Neural cell (in vitro differentiated cells): ENCODE data around the gene RGS10. TPM values are rescaled to one million over a fixed set of nuclear protein-coding genes. Genes with fewer than 3 reads are reported as not detected.

Experiments used
- H2AFZ ChIP-seq: fragments of 200-600, 300-800 bp; sonication (generic), shearing (Covaris generic); 2 replicates; pipeline ENCODE4 v1.6.0; 2014; ENCODE audit warnings: low read depth, mild to moderate bottlenecking, antibody characterized with exemption, low read length, moderate library complexity
- H3F3A ChIP-seq: fragments of 200-600 bp; shearing (Covaris generic); 2 replicates; pipeline ENCODE4 v1.6.1; 2016; ENCODE audit warnings: mild to moderate bottlenecking, moderate library complexity, mixed read lengths, antibody characterized with exemption, low read length; ENCODE audit not compliant: insufficient read depth, poor library complexity, severe bottlenecking
- H3K27ac ChIP-seq: fragments of 200-600, 300-800 bp; sonication (generic), shearing (Covaris generic); 2 replicates; pipeline ENCODE4 v1.5.1; 2014; ENCODE audit warnings: mild to moderate bottlenecking, low read length, moderate library complexity
- H3K27me3 ChIP-seq: fragments of 300-800, 200-600 bp; sonication (generic), shearing (Covaris generic); 2 replicates; pipeline ENCODE4 v1.6.0; 2014; ENCODE audit warnings: mild to moderate bottlenecking, low read depth, low read length, moderate library complexity; ENCODE audit not compliant: insufficient read depth
- H3K36me3 ChIP-seq: fragments of 300-800, 200-600 bp; sonication (generic), shearing (Covaris generic); 2 replicates; pipeline ENCODE4 v1.5.1; 2014; ENCODE audit warnings: mild to moderate bottlenecking, antibody characterized with exemption, low read length, moderate library complexity; ENCODE audit not compliant: insufficient read depth
- H3K4me2 ChIP-seq: fragments of 300-800, 200-600 bp; sonication (generic), shearing (Covaris generic); 2 replicates; pipeline ENCODE4 v1.6.0; 2014; ENCODE audit warnings: mild to moderate bottlenecking, low read length
- H3K4me3 ChIP-seq: fragments of 300-800, 200-600 bp; sonication (generic), shearing (Covaris generic); 2 replicates; pipeline ENCODE4 v1.5.1; 2014; ENCODE audit warnings: mild to moderate bottlenecking, low read length, moderate library complexity
- H3K79me2 ChIP-seq: fragments of 200-600 bp; shearing (Covaris generic); replicated peaks from 2 replicates; pipeline ENCODE4 v1.6.0; 2014; ENCODE audit warnings: mild to moderate bottlenecking, low read length, moderate library complexity; ENCODE audit not compliant: insufficient read depth
- H3K9ac ChIP-seq: fragments of 300-800, 200-600 bp; sonication (generic), shearing (Covaris generic); 2 replicates; pipeline ENCODE4 v1.6.1; 2016; ENCODE audit warnings: mild to moderate bottlenecking, low read length, mixed read lengths
- H3K9me2 ChIP-seq: fragments of 200-600 bp; shearing (Covaris generic); 2 replicates; pipeline ENCODE4 v1.6.1; 2016; ENCODE audit warnings: mild to moderate bottlenecking, low read length, mixed read lengths; ENCODE audit not compliant: insufficient read depth
- H3K9me3 ChIP-seq: fragments of 200-600, 300-800 bp; sonication (generic), shearing (Covaris generic); 2 replicates; pipeline ENCODE4 v1.6.1; 2016; ENCODE audit warnings: mild to moderate bottlenecking, mixed run types, low read length, moderate library complexity, mixed read lengths
- H4K20me1 ChIP-seq: fragments of 200-600 bp; shearing (Covaris generic); 2 replicates; pipeline ENCODE4 v1.6.1; 2016; ENCODE audit warnings: mild to moderate bottlenecking, mixed run types; ENCODE audit not compliant: insufficient read depth
- EP300 ChIP-seq: fragments of 450-650 bp; conservative IDR thresholded peaks from 2 replicates; pipeline ENCODE4 v1.6.1; 2014; ENCODE audit warnings: antibody characterized with exemption, mild to moderate bottlenecking, moderate library complexity; ENCODE audit not compliant: poor library complexity, severe bottlenecking
- EZH2 ChIP-seq: fragments of 200-600, 300-800 bp; shearing (Covaris generic), sonication (generic); IDR thresholded peaks from 2 replicates; pipeline ENCODE4 v1.6.1; 2014; ENCODE audit warnings: antibody characterized with exemption, low read length, borderline replicate concordance, mild to moderate bottlenecking; ENCODE audit not compliant: insufficient read depth, poor library complexity, severe bottlenecking
- MXI1 ChIP-seq: fragments of 450-650 bp; conservative IDR thresholded peaks from 2 replicates; pipeline ENCODE4 v1.6.1; 2014; ENCODE audit warnings: antibody characterized with exemption, mild to moderate bottlenecking; ENCODE audit not compliant: poor library complexity, severe bottlenecking
- POLR2AphosphoS5 ChIP-seq: IDR thresholded peaks from 2 replicates; pipeline ENCODE4 v1.6.1; 2012
- RAD21 ChIP-seq: fragments of 450-650 bp; conservative IDR thresholded peaks from 2 replicates; pipeline ENCODE4 v1.6.1; 2014; ENCODE audit warnings: antibody characterized with exemption, mild to moderate bottlenecking, moderate library complexity
- SMC3 ChIP-seq: fragments of 450-650 bp; conservative IDR thresholded peaks from 2 replicates; pipeline ENCODE4 v1.6.1; 2014; ENCODE audit warnings: antibody characterized with exemption, mild to moderate bottlenecking, moderate library complexity; ENCODE audit not compliant: poor library complexity
- polyA plus RNA-seq: library from polyadenylated mRNA; depleted of rRNA; stranded (reverse); fragments of >200 nt; gene quantifications from 2 replicates; pipeline ENCODE4 v1.2.3, GENCODE V29; 2014
- TF ChIP-seq, protein P1 (sequence below): IDR thresholded peaks from 2 replicates; pipeline ENCODE4 v1.6.1; 2012; ENCODE audit warnings: borderline replicate concordance
- TF ChIP-seq, protein P2 (sequence below): fragments of 450-650 bp; IDR thresholded peaks from 2 replicates; pipeline ENCODE4 v1.5.1; 2014; ENCODE audit warnings: antibody characterized with exemption, mild to moderate bottlenecking, moderate library complexity; ENCODE audit not compliant: poor library complexity, severe bottlenecking

RGS10 gene
- polyA plus RNA-seq, 1 donor from 2014 or later, result 2.6 TPM

DNA sequence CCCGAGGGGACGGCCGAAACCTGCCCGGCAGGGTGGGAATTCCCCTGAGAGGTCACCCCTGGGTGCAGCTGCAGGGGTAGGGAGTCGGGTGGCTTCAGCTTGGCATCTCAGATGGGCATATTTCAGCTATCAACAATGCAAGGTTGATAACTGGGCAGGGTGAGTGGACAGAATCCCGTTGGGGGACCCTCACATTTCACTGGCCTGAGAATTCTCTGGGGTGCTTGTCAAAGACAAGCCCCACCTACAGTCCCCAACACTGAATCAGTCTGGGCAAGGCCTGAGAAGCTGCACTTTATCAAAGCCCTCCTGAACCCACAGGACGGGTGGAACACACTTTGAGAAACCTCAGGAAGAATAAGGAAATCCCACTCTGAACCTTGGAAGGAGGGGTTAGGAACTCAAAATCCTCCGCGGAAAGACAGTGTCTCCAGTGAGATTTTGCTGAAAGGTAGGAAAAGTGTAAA is 3.1 kb downstream of the RGS10 start:
- Histone ChIP-seq H3F3A (no peaks in the 10 kb centered on the region), H3K79me2 (no peaks in the 10 kb centered on the region), H3K27ac (no peak overlapping the region), H2AFZ (no peak overlapping the region), H3K27me3 (peaks cover 48% of the 10 kb centered on the region), H3K9me3 (no peaks in the 10 kb centered on the region), H4K20me1 (no peaks in the 10 kb centered on the region), H3K9ac (no peak overlapping the region), H3K4me2 (no peak overlapping the region), H3K4me3 (no peak overlapping the region), H3K9me2 (no peaks in the 10 kb centered on the region), H3K36me3 (no peaks in the 10 kb centered on the region)
- TF ChIP-seq SMC3 (no peak), EP300 (no peak)

DNA sequence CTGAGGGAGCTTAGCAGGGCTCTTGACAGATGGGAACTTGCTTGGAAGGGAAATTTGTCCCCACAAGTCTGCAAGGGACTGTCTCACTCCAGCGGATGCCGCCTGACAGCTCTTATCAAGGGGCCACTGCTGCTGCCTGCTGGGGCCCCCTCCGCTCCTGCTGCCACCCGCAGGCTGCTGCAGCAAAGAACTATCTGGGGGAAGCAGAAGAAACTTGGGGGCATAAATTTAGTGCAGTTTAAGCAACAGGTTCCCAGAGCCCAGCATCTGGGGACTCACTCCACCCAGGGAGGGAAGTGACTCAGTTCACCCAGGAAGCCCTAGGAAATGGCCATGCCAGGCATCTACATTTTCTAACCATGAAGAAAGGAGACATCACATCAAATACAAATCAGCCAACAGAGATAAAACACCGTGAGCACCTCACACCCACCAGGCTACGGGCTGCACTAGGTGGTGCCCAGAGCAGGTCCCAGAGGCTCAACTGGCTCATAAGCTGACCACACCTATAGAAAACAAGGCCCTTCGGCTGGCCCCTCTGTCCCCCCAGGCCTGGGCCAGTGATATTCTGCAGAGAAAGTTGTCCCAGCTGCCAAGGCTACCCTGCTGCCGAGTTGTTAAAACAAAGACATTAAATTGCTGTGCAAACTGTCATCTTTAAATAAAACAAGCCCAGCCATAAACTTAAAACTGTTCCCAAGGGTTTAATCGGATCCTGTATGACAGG is 3.7 kb downstream of the RGS10 start:
- H4K20me1 ChIP-seq, result no peaks in the 10 kb centered on the region
- no peaks in the 10 kb centered on the region for H3K79me2 ChIP-seq
- H3K9me2 ChIP-seq, result no peaks in the 10 kb centered on the region
- H3K9me3 ChIP-seq, result no peaks in the 10 kb centered on the region
- H2AFZ ChIP-seq, result no peak overlapping the region
- H3K27me3 ChIP-seq, result peaks cover 42% of the 10 kb centered on the region
- H3F3A ChIP-seq, result no peaks in the 10 kb centered on the region
- no peak overlapping the region for H3K4me3 ChIP-seq
- H3K27ac ChIP-seq, result no peak overlapping the region
- H3K9ac ChIP-seq, result no peak overlapping the region
- TF ChIP-seq, protein P1, sequence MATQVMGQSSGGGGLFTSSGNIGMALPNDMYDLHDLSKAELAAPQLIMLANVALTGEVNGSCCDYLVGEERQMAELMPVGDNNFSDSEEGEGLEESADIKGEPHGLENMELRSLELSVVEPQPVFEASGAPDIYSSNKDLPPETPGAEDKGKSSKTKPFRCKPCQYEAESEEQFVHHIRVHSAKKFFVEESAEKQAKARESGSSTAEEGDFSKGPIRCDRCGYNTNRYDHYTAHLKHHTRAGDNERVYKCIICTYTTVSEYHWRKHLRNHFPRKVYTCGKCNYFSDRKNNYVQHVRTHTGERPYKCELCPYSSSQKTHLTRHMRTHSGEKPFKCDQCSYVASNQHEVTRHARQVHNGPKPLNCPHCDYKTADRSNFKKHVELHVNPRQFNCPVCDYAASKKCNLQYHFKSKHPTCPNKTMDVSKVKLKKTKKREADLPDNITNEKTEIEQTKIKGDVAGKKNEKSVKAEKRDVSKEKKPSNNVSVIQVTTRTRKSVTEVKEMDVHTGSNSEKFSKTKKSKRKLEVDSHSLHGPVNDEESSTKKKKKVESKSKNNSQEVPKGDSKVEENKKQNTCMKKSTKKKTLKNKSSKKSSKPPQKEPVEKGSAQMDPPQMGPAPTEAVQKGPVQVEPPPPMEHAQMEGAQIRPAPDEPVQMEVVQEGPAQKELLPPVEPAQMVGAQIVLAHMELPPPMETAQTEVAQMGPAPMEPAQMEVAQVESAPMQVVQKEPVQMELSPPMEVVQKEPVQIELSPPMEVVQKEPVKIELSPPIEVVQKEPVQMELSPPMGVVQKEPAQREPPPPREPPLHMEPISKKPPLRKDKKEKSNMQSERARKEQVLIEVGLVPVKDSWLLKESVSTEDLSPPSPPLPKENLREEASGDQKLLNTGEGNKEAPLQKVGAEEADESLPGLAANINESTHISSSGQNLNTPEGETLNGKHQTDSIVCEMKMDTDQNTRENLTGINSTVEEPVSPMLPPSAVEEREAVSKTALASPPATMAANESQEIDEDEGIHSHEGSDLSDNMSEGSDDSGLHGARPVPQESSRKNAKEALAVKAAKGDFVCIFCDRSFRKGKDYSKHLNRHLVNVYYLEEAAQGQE, result no peak
- TF ChIP-seq, protein P2, sequence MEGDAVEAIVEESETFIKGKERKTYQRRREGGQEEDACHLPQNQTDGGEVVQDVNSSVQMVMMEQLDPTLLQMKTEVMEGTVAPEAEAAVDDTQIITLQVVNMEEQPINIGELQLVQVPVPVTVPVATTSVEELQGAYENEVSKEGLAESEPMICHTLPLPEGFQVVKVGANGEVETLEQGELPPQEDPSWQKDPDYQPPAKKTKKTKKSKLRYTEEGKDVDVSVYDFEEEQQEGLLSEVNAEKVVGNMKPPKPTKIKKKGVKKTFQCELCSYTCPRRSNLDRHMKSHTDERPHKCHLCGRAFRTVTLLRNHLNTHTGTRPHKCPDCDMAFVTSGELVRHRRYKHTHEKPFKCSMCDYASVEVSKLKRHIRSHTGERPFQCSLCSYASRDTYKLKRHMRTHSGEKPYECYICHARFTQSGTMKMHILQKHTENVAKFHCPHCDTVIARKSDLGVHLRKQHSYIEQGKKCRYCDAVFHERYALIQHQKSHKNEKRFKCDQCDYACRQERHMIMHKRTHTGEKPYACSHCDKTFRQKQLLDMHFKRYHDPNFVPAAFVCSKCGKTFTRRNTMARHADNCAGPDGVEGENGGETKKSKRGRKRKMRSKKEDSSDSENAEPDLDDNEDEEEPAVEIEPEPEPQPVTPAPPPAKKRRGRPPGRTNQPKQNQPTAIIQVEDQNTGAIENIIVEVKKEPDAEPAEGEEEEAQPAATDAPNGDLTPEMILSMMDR, result no peak
- TF ChIP-seq RAD21 (no peak), MXI1 (no peak), POLR2AphosphoS5 (no peak)
- H3K36me3 ChIP-seq, result no peaks in the 10 kb centered on the region
- H3K4me2 ChIP-seq, result no peak overlapping the region

DNA sequence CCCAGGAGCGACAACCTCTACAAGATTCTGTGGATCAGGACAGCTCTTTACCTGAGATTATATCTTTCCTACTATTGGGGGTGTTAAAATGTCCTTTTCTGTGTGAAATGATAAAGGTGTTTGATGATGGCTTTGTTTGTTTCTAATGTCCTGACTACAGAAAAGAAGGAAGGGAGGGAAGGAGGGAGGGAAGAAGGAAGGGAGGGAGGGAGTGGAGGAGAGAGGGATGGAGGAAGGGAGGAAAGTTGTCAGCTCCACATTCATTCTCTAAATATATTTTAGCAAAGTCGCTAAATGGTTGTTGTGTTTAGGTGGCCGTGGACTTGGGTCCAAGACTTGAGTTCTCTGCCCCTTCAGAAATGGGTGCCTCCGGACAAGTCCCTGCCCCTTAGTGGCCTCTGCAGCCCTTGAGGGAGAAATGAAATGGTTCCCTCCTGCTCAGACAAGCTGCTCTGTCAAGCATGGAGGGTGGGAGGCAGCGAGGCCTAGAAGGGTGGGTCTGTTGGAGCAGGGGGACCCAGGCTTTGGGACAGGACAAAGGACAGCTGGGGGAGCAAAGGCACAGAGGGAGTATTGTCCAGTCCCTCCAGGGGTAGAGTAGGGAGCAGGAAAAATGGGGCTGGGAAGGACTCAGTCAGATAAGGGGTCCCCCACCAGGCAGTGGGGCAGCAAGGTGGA is 4.4 kb downstream of the RGS10 start:
- no peak overlapping the region for H3K9ac ChIP-seq
- no peaks in the 10 kb centered on the region for H4K20me1 ChIP-seq
- no peak overlapping the region for H3K4me2 ChIP-seq
- peaks cover 35% of the 10 kb centered on the region for H3K27me3 ChIP-seq
- H3K4me3 ChIP-seq, result no peak overlapping the region
- H2AFZ ChIP-seq, result no peak overlapping the region
- H3K27ac ChIP-seq, result no peak overlapping the region
- H3F3A ChIP-seq, result no peaks in the 10 kb centered on the region
- H3K9me2 ChIP-seq, result no peaks in the 10 kb centered on the region
- no peaks in the 10 kb centered on the region for H3K79me2 ChIP-seq
- H3K9me3 ChIP-seq, result no peaks in the 10 kb centered on the region
- no peaks in the 10 kb centered on the region for H3K36me3 ChIP-seq
- TF ChIP-seq EZH2 (no peak), EP300 (no peak), POLR2AphosphoS5 (no peak), MXI1 (no peak), RAD21 (no peak), SMC3 (no peak)
- TF ChIP-seq, protein P1, result no peak
- TF ChIP-seq, protein P2, result no peak
